Astrocyte of the cerebellum (primary cell): ENCODE results near the gene BCL2L13.
"Not testable (repeated sequence)": the region's sequence is repeated elsewhere in the genome, so short reads cannot be mapped to it uniquely, and the experiment has no call there.

Experiments used
- DNase-seq: peaks from one replicate; pipeline ENCODE4 v3.0.0-alpha.2; 2011; ENCODE audit warnings: low read depth
- H3K4me3 ChIP-seq: 2 replicates; pipeline ENCODE4 v1.5.1; 2011; ENCODE audit warnings: mild to moderate bottlenecking, low read depth, low read length, moderate library complexity
- in situ Hi-C: cut with HindIII; loops from 2 replicates; pipeline ENCODE4 v1.10.0; 2017; ENCODE audit warnings: low sequenced_read_pairs
- TF ChIP-seq, protein P1 (sequence below): IDR thresholded peaks from 2 replicates; pipeline ENCODE4 v1.5.1; 2012; ENCODE audit warnings: low read length, low read depth, moderate library complexity, mild to moderate bottlenecking; ENCODE audit errors: missing control alignments

BCL2L13 gene

DNA sequence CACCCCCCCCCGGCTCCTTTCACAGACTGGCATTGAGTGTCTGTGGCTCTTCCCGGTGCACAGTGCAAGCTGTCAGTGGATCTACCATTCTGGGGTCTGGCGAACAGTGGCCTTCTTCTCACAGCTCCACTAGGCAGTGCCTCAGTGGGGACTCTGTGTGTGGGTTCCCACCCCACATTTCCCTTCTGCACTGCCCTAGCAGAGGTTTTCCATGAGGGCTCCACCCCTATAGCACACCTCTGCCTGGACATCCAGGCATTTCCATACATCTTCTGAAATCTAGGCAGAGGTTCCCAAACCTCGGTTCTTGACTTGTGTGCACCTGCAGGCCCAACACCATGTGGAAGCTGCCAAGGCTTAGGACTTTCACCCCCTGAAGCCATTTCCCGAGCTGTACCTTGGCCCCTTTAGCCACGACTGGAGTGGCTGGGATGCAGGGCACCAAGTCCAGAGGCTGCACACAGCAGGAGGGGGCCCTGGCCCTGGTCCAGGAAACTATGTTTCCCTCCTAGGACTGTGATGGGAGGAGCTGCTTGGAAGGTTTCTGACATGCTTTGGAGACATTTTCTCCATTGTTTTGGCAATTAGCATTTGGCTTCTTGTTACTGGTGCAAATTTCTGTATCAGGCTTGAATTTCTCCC, 26.0 kb downstream of the BCL2L13 start:
- no peak overlapping the region for H3K4me3 ChIP-seq
- in situ Hi-C loops: no loop called here
- DNase-seq: no peak
- TF ChIP-seq, protein P1, sequence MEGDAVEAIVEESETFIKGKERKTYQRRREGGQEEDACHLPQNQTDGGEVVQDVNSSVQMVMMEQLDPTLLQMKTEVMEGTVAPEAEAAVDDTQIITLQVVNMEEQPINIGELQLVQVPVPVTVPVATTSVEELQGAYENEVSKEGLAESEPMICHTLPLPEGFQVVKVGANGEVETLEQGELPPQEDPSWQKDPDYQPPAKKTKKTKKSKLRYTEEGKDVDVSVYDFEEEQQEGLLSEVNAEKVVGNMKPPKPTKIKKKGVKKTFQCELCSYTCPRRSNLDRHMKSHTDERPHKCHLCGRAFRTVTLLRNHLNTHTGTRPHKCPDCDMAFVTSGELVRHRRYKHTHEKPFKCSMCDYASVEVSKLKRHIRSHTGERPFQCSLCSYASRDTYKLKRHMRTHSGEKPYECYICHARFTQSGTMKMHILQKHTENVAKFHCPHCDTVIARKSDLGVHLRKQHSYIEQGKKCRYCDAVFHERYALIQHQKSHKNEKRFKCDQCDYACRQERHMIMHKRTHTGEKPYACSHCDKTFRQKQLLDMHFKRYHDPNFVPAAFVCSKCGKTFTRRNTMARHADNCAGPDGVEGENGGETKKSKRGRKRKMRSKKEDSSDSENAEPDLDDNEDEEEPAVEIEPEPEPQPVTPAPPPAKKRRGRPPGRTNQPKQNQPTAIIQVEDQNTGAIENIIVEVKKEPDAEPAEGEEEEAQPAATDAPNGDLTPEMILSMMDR: no peak

DNA sequence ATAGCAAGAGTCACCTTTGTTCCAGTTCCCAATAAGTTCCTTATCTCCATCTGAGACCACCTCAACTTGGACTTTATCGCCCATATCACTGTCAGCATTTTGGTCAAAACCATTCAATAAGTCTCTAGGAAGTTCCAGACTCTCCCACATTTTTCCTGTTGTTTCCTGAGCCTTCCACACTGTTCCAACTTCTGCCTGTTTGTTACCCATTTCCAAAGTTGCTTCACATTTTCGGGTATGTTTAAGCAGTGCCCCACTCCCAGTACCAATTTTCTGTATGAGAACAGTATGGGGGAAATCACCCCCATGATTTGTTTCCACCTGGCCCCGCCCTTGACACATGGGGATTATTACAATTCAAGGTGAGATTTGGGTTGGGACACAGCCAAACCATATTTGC, 26.7 kb downstream of the BCL2L13 start:
- no peak overlapping the region for H3K4me3 ChIP-seq
- DNase-seq: no peak
- in situ Hi-C loops: no loop called here
- TF ChIP-seq, protein P1: no peak

DNA sequence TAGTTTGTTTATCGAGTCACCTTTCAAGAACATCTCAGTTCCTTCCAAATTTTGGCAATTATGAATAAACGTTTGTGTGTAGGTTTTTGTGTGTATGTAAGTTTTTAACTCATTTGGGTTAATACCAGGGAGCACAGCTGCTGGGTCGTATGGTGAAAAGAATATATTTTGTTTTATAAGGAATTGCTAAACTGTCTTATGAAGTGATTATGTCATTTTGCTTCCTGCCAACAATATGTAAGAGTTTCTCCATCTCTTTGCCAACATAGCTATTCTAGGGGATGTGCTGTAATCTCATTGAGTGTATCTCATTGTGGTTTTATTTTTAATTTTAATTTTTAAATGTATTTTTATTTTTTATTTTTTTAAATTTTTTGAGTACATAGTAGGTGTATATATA, 27.3 kb downstream of the BCL2L13 start:
- no peak overlapping the region for H3K4me3 ChIP-seq
- DNase-seq: no peak
- in situ Hi-C loops: no loop called here
- TF ChIP-seq, protein P1: no peak

- DNase-seq, H3K4me3 ChIP-seq, in situ Hi-C loops: not testable (repeated sequence)
Measured at GRCh38 chr22:17671521-17672092, 33.0 kb downstream of the BCL2L13 start.

DNA sequence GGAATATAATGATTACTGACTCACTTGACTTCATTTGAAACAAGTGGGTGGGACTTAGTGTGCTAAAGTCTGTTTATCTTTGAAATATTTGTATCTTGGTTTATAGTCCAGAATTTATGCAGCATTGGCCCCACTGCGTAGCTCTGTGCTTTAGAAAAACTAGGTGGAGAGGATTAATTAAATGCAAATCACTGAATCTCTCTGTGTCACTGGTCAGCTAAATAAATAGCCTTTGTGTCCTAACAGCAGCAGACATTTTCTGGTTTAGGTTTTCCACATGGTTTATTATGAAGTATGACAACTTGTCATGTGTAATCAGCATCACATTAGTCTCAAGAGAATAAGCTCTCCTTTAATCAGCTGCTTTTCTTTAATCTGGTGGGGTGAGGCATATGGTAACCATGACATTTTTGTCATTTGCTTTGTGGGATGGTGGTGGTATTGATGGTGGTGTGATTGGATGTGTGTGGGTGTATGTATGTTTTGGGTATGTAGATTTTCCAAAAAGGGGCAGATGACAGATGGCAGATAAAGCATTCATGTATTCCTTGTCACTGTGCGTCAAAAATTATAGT, 33.9 kb downstream of the BCL2L13 start:
- in situ Hi-C loops: no loop called here
- peak; percentile 11 for DNase-seq
- TF ChIP-seq, protein P1: no peak
- no peak overlapping the region for H3K4me3 ChIP-seq

- no peak for DNase-seq
- H3K4me3 ChIP-seq: no peak overlapping the region
- in situ Hi-C loops: no loop called here
- TF ChIP-seq, protein P1: no peak
Measured at GRCh38 chr22:17674152-17674551, 35.6 kb downstream of the BCL2L13 start.

- in situ Hi-C loops: loop anchor here (5.0 kb wide), 1 partner anchor 47 kb away; no protein-coding TSS in a partner anchor
- TF ChIP-seq, protein P1: no peak
- DNase-seq: no peak
- H3K4me3 ChIP-seq: no peak overlapping the region
Measured at GRCh38 chr22:17675584-17675983, 37.0 kb downstream of the BCL2L13 start.
